Psoas muscle (tissue), 8 donors: ENCODE measurements around the gene NPB. TPM values are rescaled to one million over a fixed set of nuclear protein-coding genes. Genes with fewer than 3 reads are reported as not detected.

ENCODE experiments used
- ATAC-seq, 4 donors: fragments of 200-7000 bp; cut with Tn5 transposase; one replicate each; pipeline ENCODE4 v1.9.1; 2020; ENCODE audit warnings: moderate library complexity in 3 of 4, mild to moderate bottlenecking in 2 of 4
- DNase-seq, 2 donors: peaks; one replicate each; pipeline ENCODE4 v3.0.0-alpha.2; 2020
- H3K27ac ChIP-seq: fragments of 200-600 bp; one replicate; pipeline ENCODE4 v1.8.0; 2022
- H3K27me3 ChIP-seq, 3 donors: fragments of 200-600 bp in 1 of 3; one replicate each; pipeline versions ENCODE4 v1.6.1 to v1.8.0; 2013 to 2022; ENCODE audit warnings: low read length in 2 of 3, mild to moderate bottlenecking in 2 of 3, moderate library complexity in 1 of 3; ENCODE audit not compliant: insufficient read depth in 3 of 3
- H3K36me3 ChIP-seq, 2 donors: fragments of 200-600 bp in 1 of 2; one replicate each; pipeline versions ENCODE4 v1.6.1 to v1.8.0; 2013 to 2022; ENCODE audit warnings: low read depth in 1 of 2, mild to moderate bottlenecking in 1 of 2, moderate library complexity in 1 of 2; ENCODE audit not compliant: insufficient read depth in 1 of 2
- H3K4me1 ChIP-seq: fragments of 200-600 bp; one replicate; pipeline ENCODE4 v1.8.0; 2022
- H3K4me3 ChIP-seq: fragments of 200-600 bp; one replicate; pipeline ENCODE4 v1.8.0; 2022; ENCODE audit warnings: mild to moderate bottlenecking
- H3K9me3 ChIP-seq: fragments of 200-600 bp; one replicate; pipeline ENCODE4 v1.8.0; 2022
- CTCF ChIP-seq: fragments of 200-600 bp; IDR thresholded peaks from one replicate; pipeline ENCODE4 v1.8.0; 2022; ENCODE audit warnings: antibody characterized with exemption
- WGBS, 3 donors: extraction: QIAGEN DNeasy Blood & Tissue Kit; methylation state at CpG; one replicate each; pipeline versions ENCODE4 v1.1.6 to v1.1.7; 2013; 5-methylcytosine and 5-hydroxymethylcytosine counted together
- intact Hi-C, 2 donors: fragments of 100-400 bp; cut with DNase I; formaldehyde crosslinking; loops; one replicate each; pipeline versions ENCODE4 v1.11.0 to v1.14.2; 2022
- long read RNA-seq, 2 donors: library from polyadenylated mRNA; unstranded; transcript quantifications; one replicate each; pipeline ENCODE4 v2.0.0, GENCODE V29; 2021
- polyA plus RNA-seq, 3 donors: library from polyadenylated mRNA; stranded (reverse); fragments of 200-250 nt; gene quantifications; one replicate each; pipeline ENCODE4 v1.2.3, GENCODE V29; 2013
- total RNA-seq, 4 donors: library from RNA; stranded (reverse); fragmentation: NEBNext Ultra II Directional in 2 of 4; extraction: Animal tissue kit (Norgen Biotek cat#: 25700) in 2 of 4; gene quantifications; one replicate each; pipeline versions ENCODE4 v1.2.1 to v1.2.4, GENCODE V29; 2021 to 2023
- donor health status: healthy with polysubstance abuse.
- donor health status: DM: no; HTN: no; CAD: no; lungs with moderate emphysema.
- donor health status: Bipolar disorder and iron deficiency.
- donor health status: healthy.
- donor health status: DM: yes; HTN: yes; CAD: no.
- donor health status: DM: no; HTN: no; CAD: no.
- donor health status: DM: no; HTN: no; CAD: no.
- donor health status: DM: yes; HTN: yes; CAD: no.

Gene NPB
- total RNA-seq (under 1 TPM; 0.42 to 0.78 (median 0.55) TPM), polyA plus RNA-seq (1 to 10 TPM in 1 of 3 donors, under 1 TPM in 2; 0.73 to 2.9 (median 0.76) TPM)
- long read RNA-seq, donor 1: 0 reads
- long read RNA-seq, donor 2: 0 reads

GRCh38 chr17:81902023-81902652, at the start of gene NPB:
NPB (plus strand) TSS chr17:81902238; CDS start chr17:81902278, 40 bp downstream.
- WGBS, 3 donors: 1 to 4% (median 1%) methylated on average over 28 to 79 of the region's 79 CpGs
- peaks cover 11% of the 10 kb centered on the region for H3K4me1 ChIP-seq
- peak; percentile 49 to 68 (median 63) for ATAC-seq
- peak within 1 kb of the TSS; percentile 57 for H3K4me3 ChIP-seq
- intact Hi-C loops: no loop called here
- no peak within 1 kb of the TSS for H3K27ac ChIP-seq
- no peaks in the 10 kb centered on the region for H3K9me3 ChIP-seq
- DNase-seq: no peak
- no peak for TF ChIP-seq CTCF
- H3K27me3 ChIP-seq: no peaks in the 10 kb centered on the region
- H3K36me3 ChIP-seq: peaks cover 0 to 59% of the 10 kb centered on the region in 2 donors

GRCh38 chr17:81854974-81855774, 46.9 kb upstream of the NPB start:
- Histone ChIP-seq H3K9me3 (no peaks in the 10 kb centered on the region), H3K27ac (peak overlapping the region; percentile 46), H3K36me3 (peaks cover 3 to 84% of the 10 kb centered on the region in 2 donors), H3K27me3 (no peaks in the 10 kb centered on the region), H3K4me1 (peaks cover 35% of the 10 kb centered on the region), H3K4me3 (peak overlapping the region; percentile 11)
- DNase-seq: no peak
- ATAC-seq: peak; percentile 60 to 76 (median 70)
- intact Hi-C loops: loop anchor here (2.0 to 5.0 kb wide), 2 partner anchors 32 to 33 kb away; no protein-coding TSS in a partner anchor
- 45 to 61% (median 55%) methylated on average over 29 of the region's 29 CpGs for WGBS, 3 donors
- TF ChIP-seq CTCF: peak; percentile 40

GRCh38 chr17:81858170-81858966, 43.7 kb upstream of the NPB start:
- H3K36me3 ChIP-seq: peaks cover 3 to 56% of the 10 kb centered on the region in 2 donors
- H3K4me3 ChIP-seq: peak overlapping the region; percentile 82
- no peaks in the 10 kb centered on the region for H3K27me3 ChIP-seq
- peaks cover 50% of the 10 kb centered on the region for H3K4me1 ChIP-seq
- peak overlapping the region; percentile 97 for H3K27ac ChIP-seq
- intact Hi-C loops: loop anchor here (2.0 to 5.0 kb wide), 2 partner anchors 16 to 36 kb away; no protein-coding TSS in a partner anchor
- 56 to 66% (median 60%) methylated on average over 30 of the region's 30 CpGs for WGBS, 3 donors
- TF ChIP-seq CTCF: no peak
- ATAC-seq (no peak), DNase-seq (no peak)
- no peaks in the 10 kb centered on the region for H3K9me3 ChIP-seq

- intact Hi-C loops: loop anchor here (2.0 to 5.0 kb wide), 2 partner anchors 16 to 37 kb away; no protein-coding TSS in a partner anchor
- H3K36me3 ChIP-seq: peaks cover 3 to 49% of the 10 kb centered on the region in 2 donors
- 36 to 45% (median 37%) methylated on average over 22 to 23 of the region's 23 CpGs for WGBS, 3 donors
These were observed 42.8 kb upstream of the NPB start for GRCh38 chr17:81858967-81859905.

More at GRCh38 chr17:81858967-81859905, 42.8 kb upstream of the NPB start:
- DNase-seq: no peak
- Histone ChIP-seq H3K9me3 (no peaks in the 10 kb centered on the region), H3K27me3 (no peaks in the 10 kb centered on the region), H3K4me3 (peak overlapping the region; percentile 82), H3K4me1 (peaks cover 50% of the 10 kb centered on the region), H3K27ac (peak overlapping the region; percentile 97)
- no peak for TF ChIP-seq CTCF
- ATAC-seq: no peak
